Forelimb muscle (tissue), 1 donor: ENCODE measurements around the gene ZDHHC3. TPM values are rescaled to one million over a fixed set of nuclear protein-coding genes. Genes with fewer than 3 reads are reported as not detected.

Experiments used
- DNase-seq: peaks from one replicate; pipeline ENCODE4 v3.0.0-alpha.2; 2013; ENCODE audit warnings: low read depth
- polyA plus RNA-seq: library from polyadenylated mRNA; unstranded; fragments of 120-200 nt; gene quantifications from one replicate; pipeline ENCODE4 v1.2.1, GENCODE V29; 2013; ENCODE audit not compliant: insufficient read length

The ZDHHC3 gene
- polyA plus RNA-seq, 1 donor: 40.9 TPM

GRCh38 chr3:44894485-44894884 is 81.5 kb downstream of the ZDHHC3 start:
- DNase-seq: no peak

GRCh38 chr3:44893097-44893496 is 82.9 kb downstream of the ZDHHC3 start:
- DNase-seq: no peak

GRCh38 chr3:44892689-44893088 is 83.3 kb downstream of the ZDHHC3 start:
- DNase-seq: no peak

- no peak for DNase-seq
These were observed 85.1 kb downstream of the ZDHHC3 start for GRCh38 chr3:44890852-44891251.

- no peak for DNase-seq
These were observed 85.7 kb downstream of the ZDHHC3 start for GRCh38 chr3:44890258-44890657.

DNA sequence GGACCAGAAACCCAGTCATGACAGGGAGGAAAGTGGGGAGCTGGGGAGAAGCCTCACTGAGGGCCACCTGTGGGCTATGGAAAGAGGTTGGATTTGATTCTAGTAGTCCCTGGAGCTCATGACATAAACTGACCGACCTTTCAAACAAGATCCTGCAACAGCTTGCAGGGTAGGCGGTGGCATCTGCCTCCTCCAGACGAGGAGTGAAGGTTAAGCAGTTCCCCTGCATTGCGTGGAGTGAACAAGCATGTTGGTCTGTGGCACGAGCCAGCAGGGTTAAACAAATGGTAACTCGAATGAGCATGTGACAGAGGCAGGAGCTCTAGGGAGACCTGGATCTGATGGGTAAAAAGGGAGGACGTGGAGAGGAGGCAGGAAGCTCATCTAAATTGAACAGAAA is 88.9 kb downstream of the ZDHHC3 start:
- no peak for DNase-seq

DNA sequence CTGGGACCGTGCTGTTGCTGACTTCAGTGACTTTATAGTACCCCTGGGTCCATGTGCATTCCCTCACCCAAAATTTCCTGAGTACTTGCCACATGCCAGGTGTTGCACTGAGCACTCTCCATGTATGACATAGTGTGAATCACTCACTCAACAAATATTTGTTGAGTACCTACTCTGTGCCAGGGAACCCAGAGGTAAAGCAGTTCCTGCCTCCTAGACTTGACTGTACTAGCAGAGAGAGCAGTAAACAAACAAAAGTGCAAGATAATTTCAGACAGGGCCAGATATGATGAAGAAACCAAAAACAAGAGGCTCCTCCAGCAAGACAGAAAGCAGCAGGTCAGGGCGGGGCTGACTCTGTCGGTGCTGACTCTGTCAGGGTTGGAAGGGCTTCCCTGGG is 89.4 kb downstream of the ZDHHC3 start:
- no peak for DNase-seq

DNA sequence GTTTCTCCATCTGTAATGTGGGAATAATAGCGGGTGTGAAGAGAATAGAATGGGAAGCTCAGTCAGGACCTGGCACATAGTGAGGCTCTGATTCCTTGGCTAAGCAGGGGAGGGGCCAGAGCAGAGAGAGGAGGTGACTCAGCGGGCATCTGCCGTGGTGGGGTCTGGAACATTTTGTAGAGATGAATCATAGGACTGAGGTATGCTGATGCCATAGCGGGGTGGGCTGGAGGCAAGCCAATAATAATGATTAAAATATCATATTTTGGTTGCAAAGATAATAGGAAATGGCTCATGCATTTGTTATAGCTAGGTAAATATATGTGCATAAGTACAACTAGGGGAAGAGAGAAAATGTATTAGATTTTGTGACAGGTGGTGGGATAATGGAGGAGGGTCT is 90.4 kb downstream of the ZDHHC3 start:
- no peak for DNase-seq

GRCh38 chr3:44883999-44884431 is 92.0 kb downstream of the ZDHHC3 start:
- peak; percentile 39 for DNase-seq

GRCh38 chr3:44883213-44883955 is 92.6 kb downstream of the ZDHHC3 start:
- no peak for DNase-seq

GRCh38 chr3:44880284-44880683 is 95.7 kb downstream of the ZDHHC3 start:
- DNase-seq: no peak

GRCh38 chr3:44877333-44877732 is 98.6 kb downstream of the ZDHHC3 start:
- DNase-seq: no peak

- DNase-seq: no peak
These were observed 100.4 kb downstream of the ZDHHC3 start for GRCh38 chr3:44875596-44875995.

Other genes with a start within 250 kb of the ZDHHC3 start
- 5.1 TPM for gene ZNF501, start 246.5 kb downstream of the ZDHHC3 start, polyA plus RNA-seq
- 30.6 TPM for gene KIAA1143, start 214.6 kb downstream of the ZDHHC3 start, polyA plus RNA-seq
- gene KIF15, start 214.4 kb downstream of the ZDHHC3 start, polyA plus RNA-seq: 9.2 TPM
- gene TMEM42, start 114.3 kb downstream of the ZDHHC3 start, polyA plus RNA-seq: 12.7 TPM
- not detected for gene TGM4, start 101.6 kb downstream of the ZDHHC3 start, polyA plus RNA-seq
- gene EXOSC7, start 70 bp upstream of the ZDHHC3 start, polyA plus RNA-seq: 37.7 TPM
- 94.4 TPM for gene CLEC3B, start 50.1 kb upstream of the ZDHHC3 start, polyA plus RNA-seq
- gene CDCP1, start 170.2 kb upstream of the ZDHHC3 start, polyA plus RNA-seq: 0.34 TPM